Keratinocyte (primary cell): ENCODE measurements around the gene ARHGAP32.

Source experiments
- EZH2 ChIP-seq: IDR thresholded peaks from one replicate; pipeline ENCODE4 v1.6.1; 2012; ENCODE audit warnings: inconsistent platforms, mild to moderate bottlenecking, low read length, moderate library complexity
- TF ChIP-seq, protein P1 (sequence below), 3 experiments: IDR thresholded peaks in 1 of 3; conservative IDR thresholded peaks in 1 of 3; optimal IDR thresholded peaks in 1 of 3; 2 replicates in 2 of 3; 3 replicates in 1 of 3; pipeline versions ENCODE3 to v1.5.1; 2011; ENCODE audit warnings: low read length in 3 of 3, mild to moderate bottlenecking in 3 of 3, moderate library complexity in 2 of 3, control low read depth in 1 of 3, inconsistent platforms in 1 of 3; ENCODE audit not compliant: insufficient read depth in 2 of 3; ENCODE audit errors: extremely low read depth in 1 of 3

DNA sequence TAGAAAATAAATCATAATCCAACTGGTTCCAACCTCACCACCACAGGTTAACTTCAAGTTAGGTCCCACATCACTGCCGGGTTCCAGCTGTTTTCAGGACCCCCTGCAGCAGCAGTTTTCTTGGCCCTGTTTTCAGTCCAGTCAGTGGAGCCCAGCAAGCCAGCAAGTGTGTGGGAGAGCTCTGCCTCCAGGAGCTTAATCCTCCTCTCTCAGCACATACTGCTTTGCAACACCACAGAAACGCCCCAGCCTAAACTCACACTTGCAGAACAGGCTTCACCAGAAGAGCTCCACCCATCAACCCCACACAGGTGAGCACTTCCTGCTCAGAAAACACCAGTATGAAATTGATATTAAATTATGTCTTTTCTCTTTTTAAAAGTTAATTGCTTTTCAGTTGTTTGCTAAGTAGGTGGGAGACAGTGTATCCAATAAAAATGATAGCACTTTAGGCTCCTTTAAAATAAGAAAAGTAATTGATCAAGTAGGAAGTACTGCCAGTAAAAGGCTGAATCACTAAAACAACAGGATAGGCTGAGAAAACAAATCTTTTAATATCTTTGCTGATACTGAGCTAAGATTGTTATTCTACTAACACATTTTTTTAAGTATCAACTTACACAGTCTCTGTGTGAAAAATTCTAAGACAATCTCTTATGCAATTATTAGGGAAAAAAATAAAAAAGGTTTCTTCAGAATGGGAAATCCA is 168.0 kb downstream of the ARHGAP32 start:
- TF ChIP-seq, protein P1, sequence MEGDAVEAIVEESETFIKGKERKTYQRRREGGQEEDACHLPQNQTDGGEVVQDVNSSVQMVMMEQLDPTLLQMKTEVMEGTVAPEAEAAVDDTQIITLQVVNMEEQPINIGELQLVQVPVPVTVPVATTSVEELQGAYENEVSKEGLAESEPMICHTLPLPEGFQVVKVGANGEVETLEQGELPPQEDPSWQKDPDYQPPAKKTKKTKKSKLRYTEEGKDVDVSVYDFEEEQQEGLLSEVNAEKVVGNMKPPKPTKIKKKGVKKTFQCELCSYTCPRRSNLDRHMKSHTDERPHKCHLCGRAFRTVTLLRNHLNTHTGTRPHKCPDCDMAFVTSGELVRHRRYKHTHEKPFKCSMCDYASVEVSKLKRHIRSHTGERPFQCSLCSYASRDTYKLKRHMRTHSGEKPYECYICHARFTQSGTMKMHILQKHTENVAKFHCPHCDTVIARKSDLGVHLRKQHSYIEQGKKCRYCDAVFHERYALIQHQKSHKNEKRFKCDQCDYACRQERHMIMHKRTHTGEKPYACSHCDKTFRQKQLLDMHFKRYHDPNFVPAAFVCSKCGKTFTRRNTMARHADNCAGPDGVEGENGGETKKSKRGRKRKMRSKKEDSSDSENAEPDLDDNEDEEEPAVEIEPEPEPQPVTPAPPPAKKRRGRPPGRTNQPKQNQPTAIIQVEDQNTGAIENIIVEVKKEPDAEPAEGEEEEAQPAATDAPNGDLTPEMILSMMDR (optimal IDR thresholded peaks at IDR 0.05 in 1 of 3, IDR thresholded peaks at IDR 0.05 in 1 of 3, conservative IDR thresholded peaks at IDR 0.05 in 1 of 3; ENCODE audit: extremely low read depth in 1 of 3, insufficient read depth in 2 of 3, low read length in 3 of 3): no peak
- TF ChIP-seq EZH2: no peak
